Stimulated activated CD4-positive, alpha-beta T cell treated with anti-CD3 and anti-CD28 coated beads, Interleukin-15, amount 100 ng/mL, for 24 hours (primary cell): ENCODE data around the gene THUMPD3.

Experiments used
- DNase-seq: peaks from one replicate; pipeline ENCODE4 v3.0.0-alpha.2; 2020

THUMPD3 gene

DNA sequence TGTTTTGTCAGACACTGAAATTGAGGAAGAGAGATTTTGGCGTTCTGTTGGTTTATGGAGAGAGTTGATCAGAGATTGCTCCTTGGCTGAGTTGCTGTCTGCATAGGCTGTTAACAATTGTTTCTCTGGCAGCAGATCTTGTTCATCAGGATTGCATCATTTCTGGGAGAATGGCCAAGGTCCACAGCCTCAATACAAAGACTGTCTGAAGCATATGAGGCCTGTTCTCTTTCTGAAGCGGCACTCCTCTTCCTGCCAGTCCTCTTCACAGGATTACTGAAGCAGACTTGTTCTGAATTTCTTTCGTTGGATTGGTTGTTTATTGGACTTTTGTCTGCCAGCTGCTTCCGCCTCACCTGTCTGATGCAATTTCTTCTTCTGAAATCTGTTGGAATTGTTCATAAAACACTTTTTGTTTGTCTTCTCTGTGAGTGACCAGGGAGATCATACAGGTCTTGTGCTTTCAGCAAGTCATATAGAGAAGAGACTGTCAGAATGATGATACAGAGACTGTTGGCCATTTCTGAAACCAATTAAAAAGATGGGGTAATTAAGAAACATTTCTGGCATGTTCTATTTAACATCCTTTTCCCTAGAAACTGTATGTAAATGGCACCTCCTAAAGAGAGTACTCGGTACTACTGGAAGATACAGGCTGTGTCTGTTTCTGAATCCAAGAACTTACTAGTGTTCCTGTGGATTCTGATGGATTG, 60.0 kb downstream of the THUMPD3 start:
- no peak for DNase-seq

DNA sequence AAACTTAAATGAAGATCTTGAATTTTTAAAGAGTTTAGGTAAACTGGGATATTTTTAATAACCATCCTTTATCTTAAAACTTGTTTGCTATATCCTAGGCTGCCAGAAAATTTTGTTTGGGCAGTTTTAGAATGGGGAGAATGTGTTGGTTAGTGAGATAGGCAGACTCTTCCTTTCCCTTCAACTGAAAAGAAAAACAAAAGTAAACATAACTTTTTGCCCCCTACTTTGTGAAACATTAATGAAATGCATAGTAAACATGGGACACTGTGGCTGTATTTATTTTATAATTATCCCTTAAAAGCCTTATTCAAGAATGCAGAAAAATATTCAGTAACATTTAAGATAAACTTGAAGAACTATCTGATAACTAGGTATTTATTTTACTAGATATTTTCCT, 65.6 kb downstream of the THUMPD3 start:
- no peak for DNase-seq

DNA sequence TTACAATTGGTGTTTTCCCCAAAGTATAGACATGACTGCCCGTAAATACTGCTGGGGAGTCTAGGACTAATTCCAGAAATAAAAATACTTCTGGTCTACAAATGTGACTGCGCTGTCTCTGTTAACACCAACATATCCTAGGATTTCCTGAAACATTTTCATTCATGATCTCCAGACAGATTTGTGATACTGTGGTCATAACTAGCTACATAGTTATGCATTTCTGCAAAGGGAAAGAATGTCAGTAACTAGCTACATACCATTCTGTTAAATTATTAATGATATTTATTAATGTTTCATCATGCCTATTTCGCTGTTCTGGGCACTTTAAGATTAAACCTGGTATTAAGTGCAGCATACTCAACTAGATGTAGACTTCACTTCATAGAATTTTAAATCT, 67.9 kb downstream of the THUMPD3 start:
- DNase-seq, result no peak

DNA sequence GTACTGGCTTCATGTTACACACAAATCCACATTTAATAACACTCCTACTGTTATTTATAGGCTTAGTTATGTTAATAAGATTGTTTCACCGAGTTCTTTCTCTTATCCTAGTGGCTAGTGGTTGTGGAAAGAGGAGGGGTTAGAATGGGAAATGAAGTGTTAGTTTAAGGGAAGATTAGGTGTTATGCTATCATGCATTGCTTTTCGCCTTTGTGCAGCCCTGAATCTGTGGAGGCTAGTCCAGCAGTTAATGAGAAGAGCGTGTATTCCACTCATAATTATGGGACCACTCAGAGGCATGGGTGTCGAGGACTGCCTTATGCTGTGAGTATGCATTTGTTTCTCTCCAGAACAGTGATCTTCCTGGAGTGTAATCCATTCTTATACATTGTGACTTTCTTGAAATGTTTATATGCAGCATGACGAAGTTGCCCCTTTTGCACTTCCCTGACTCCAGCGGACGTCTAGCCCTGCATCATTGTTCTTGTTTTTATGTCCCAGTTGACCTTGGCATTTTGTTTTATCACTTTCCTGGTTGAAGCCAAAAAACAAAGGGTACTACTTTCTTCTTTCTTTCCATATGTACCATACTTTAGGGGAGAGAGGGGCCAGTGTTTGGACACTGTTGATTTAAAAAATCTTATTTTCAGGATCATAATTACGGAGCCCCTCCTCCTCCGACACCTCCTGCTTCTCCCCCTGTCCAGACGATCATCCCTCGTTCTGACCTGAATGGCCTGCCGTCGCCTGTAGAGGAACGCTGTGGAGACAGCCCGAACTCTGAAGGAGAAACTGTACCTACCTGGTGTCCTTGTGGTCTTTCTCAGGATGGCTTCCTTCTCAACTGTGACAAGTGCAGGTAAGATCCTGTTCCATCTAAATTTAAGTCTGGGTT, 71.0 kb downstream of the THUMPD3 start:
- DNase-seq, result no peak

DNA sequence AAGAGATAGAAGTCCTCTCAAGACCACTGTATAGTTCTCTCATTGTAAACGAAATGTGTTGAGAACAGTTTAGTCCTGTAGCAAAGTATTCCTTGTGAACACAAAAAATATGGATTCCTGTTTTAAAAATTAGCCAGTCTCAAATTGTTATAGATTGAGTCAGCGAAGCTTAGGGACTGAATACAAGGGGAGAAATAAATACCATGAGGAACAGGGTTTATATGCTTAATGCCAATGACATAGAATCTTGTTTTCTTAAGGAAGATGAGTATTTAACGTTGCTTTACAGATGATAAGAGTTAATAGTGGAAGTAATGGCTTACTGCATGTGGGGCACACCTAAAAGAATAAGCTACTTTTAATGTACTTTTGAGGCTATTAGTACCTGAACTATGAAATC, 72.5 kb downstream of the THUMPD3 start:
- no peak for DNase-seq
